HG03103 (cell line): Measurements from ENCODE around the gene UVRAG.
"Not testable (repeated sequence)": the region's sequence is repeated elsewhere in the genome, so short reads cannot be mapped to it uniquely, and the experiment has no call there.

Experiments
- ATAC-seq: cut with Tn5 transposase; IDR thresholded peaks from one replicate; pipeline ENCODE4 v1.9.1; 2021; ENCODE audit warnings: low read depth; ENCODE audit not compliant: unreplicated experiment

Gene UVRAG

DNA sequence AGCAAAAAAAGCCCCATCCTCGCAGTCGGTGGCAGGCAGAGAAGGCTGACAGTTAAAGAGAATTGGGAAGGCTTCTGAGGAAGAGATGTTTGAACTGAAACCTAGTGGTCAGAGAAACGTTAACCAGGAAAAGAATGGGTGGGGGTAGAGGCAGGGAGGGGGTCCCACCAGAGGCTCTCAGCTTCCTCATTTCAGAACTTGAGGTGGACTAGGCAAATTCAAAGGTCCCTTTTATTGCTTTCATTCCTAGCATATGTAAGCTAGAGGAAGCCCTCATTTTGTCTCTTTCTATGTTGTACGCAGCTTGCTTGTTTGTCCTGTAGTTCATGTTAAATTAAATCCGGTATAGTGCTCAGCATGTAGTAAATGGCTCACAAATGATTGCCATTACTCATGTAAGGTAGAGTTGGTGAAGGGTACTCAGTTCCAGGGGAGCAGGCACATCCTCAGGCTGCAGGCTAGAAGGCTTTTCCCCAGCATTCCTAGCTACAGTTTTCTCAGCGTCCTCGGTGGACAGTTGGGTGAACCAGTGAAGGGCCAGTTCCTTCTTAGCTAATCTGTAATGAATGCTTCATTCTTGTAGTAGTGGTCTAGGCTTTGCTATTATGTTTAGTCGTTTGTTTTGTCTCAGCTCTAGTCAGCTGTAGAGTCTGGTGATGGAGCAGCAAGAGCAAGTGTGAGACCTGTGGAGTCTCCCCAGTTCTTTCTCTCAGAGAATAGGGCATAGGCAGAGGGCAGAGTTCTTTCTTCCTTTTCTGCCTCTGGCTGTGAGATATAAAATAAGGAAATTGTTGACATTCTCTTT, 58.6 kb downstream of the UVRAG start:
- ATAC-seq = peak; percentile 88

DNA sequence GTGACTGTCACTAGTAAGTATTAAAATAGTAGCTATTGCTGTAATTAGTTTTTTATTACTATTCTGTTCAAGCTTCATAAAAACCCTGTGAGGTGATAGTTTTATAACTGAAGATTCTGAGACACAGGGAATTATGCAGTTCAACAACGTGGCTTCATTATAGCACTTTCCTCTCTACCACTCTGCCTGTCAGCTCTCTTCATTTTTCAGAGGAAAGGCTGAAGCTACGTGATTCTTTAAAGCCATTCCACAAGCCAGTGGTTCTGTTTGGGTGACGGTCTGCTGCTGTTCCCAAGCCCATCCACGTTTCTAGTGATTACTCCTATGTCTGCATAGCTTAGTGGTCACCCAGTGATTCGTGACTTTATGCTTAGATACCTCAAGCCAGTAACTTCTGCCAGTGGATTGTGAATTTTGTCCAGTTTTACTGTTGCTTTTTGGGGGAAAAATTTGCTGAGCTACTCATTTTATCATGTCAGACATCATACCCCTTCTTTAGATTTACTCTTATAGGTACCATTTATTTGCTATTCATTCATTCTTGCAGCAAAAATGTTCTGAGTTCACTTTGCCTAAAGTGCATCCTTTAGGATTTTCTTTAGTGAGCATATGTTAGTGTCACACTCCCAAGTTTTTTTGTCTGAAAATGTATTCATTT, 59.8 kb downstream of the UVRAG start:
- no peak for ATAC-seq

GRCh38 chr11:75877327-75877726, 62.3 kb downstream of the UVRAG start:
- not testable (repeated sequence) for ATAC-seq

DNA sequence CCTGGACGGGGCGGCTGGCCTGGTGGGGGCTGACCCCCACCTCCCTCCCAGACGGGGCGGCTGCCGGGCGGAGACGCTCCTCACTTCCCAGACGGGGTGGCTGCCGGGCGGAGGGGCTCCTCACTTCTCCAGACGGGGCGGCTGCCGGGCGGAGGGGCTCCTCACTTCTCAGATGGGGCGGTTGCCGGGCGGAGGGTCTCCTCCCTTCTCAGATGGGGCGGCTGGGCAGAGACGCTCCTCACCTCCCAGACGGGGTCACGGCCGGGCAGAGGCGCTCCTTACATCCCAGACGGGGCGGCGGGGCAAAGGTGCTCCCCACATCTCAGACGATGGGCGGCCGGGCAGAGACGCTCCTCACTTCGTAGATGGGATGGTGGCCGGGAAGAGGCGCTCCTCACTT, 62.9 kb downstream of the UVRAG start:
- ATAC-seq = not testable (repeated sequence)

- no peak for ATAC-seq
Observed at GRCh38 chr11:75878933-75879332, 63.9 kb downstream of the UVRAG start.

- no peak for ATAC-seq
Observed at GRCh38 chr11:75879737-75880136, 64.7 kb downstream of the UVRAG start.

- not testable (repeated sequence) for ATAC-seq
Observed at GRCh38 chr11:75880343-75880742, 65.3 kb downstream of the UVRAG start.

- ATAC-seq = no peak
Observed at GRCh38 chr11:75884321-75884720, 69.3 kb downstream of the UVRAG start.

- ATAC-seq = no peak
Observed at GRCh38 chr11:75888416-75888815, 73.4 kb downstream of the UVRAG start.

GRCh38 chr11:75891947-75892739, 77.1 kb downstream of the UVRAG start:
- ATAC-seq = no peak

- ATAC-seq = no peak
Observed at GRCh38 chr11:75893251-75893650, 78.2 kb downstream of the UVRAG start.

GRCh38 chr11:75894036-75894585, 79.1 kb downstream of the UVRAG start:
- ATAC-seq = no peak

DNA sequence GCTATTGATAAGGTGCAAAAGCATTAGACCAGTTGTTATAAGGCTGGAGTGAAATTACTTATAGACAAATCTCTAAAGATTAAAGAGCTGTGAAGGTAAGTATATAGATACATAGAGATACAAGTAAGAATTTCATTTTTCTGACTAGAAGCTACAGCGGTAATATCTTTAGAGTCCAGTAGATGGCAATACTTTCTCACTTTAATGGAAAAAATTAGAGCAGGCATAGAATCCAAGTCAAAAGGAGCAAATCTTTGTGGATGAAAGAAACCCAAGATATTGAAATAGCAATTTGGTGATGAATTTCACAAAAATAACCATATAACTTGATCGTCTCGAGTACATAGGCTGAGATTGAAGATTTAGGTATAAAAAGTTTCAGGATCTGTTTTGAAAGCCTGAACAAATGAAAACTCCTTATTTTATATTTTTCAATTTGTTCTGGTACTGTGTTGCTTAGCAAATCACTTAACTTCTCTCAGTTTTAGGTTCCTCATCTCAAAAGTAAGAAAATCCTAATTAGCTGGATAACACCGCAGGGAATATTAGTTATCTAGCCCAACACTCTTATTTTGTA, 81.9 kb downstream of the UVRAG start:
- no peak for ATAC-seq

GRCh38 chr11:75898871-75899270, 83.9 kb downstream of the UVRAG start:
- ATAC-seq = no peak

DNA sequence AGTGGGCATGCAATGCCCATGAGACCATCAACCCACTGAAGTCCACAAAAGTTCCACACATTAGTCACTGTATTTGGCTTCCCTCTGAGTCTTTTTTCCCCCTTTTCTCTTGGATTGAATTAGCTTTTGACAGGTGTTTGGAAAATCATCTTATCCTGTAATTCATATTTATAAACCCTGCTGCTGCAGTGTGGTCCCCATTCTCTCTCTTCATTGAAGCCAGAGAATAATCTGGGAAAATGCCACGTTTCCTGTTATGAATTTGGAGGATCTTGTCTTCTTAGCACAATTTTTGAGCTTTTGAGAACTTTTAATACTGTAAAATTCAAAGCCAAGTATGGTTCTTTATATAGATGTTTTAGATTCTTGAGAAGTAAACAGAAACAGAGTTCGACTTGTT, 84.8 kb downstream of the UVRAG start:
- ATAC-seq = no peak

DNA sequence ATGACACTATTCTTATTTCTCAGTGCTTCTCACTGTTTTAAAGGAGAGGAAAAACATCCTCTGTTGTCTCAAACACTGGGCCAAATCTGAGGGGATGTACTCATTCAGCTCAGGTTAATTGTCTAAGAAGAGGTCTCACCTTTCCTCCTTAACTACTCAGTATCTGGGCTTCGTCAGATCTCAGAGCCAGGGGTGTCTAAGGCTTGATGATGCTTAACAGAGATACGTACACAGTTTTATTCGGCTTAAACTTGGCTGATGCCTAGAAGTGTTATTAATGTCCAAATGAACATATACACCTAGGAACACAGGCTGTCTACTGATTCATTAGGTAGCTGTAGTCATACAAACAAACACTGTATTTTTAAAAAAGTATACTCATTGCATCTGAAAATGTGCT, 85.8 kb downstream of the UVRAG start:
- ATAC-seq = no peak

DNA sequence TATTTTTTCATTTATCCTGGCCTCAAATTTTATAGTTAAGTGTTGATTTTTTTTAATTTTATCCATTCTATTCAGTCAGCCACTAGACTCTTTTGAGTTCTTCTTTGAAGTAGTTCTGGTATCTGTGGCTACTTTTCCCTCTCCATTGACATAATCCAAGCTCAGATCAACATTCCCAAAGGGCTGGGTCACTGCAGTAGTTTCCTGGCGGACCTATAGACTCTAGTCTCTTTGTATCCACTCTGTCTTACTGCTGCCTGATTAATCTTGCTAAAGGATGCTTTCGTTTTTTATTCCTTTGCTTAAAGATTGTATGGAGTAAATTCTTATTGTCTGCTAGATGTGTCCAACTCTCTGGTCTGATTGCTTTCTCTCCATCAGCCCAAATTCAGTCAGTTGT, 87.6 kb downstream of the UVRAG start:
- ATAC-seq = no peak

DNA sequence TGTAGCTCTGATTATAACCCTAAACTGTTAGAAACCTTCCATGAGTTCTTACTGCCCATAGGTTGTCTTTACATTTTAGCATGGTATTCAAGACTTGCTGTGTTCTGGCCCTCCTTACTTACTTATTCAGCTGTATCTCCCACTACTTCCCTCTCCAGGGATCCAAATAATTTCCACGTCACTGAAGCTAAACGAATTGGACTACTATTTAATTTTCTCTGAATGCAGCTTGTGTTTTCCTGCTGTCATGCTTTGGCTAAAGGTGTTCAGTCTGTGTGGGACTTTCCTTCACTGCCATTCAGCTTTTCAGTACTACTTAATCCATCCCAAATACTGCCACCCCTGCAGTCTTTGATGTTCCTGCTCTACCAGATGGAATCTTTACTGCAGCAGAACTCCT, 88.3 kb downstream of the UVRAG start:
- ATAC-seq = no peak

GRCh38 chr11:75905434-75905833, 90.4 kb downstream of the UVRAG start:
- no peak for ATAC-seq

- ATAC-seq = no peak
Observed at GRCh38 chr11:75907906-75908527, 93.0 kb downstream of the UVRAG start.
